ENCODE data around the gene SLC25A36.
"Not testable (repeated sequence)": the region's sequence is repeated elsewhere in the genome, so short reads cannot be mapped to it uniquely, and the experiment has no call there.

DNA sequence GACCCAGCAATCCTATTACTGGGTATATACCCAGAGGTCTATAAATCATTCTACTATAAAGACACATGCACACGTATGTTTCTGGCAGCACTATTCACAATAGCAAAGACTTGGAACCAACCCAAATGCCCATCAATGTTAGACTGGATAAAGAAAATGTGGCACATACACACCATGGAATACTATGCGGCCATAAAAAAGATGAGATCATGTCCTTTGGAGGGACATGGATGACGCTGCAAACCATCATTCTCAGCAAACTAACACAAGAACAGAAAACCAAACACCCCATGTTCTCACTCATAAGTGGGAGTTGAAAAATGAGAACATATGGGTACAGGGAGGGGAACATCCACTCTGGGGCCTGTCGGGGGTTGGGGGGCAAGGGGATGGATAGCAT, 2.3 kb upstream of the SLC25A36 start:
- not testable (repeated sequence) for TF ChIP-seq CREM (CRISPR knock-in tag; IDR thresholded peaks at IDR 0.05); ATF6 (CRISPR knock-in tag; IDR thresholded peaks at IDR 0.05); MAX (CRISPR knock-in tag; IDR thresholded peaks at IDR 0.05); ZNF425 (CRISPR knock-in tag; conservative IDR thresholded peaks at IDR 0.05); ZNF232 (CRISPR knock-in tag; IDR thresholded peaks at IDR 0.05); PREB (CRISPR knock-in tag; IDR thresholded peaks at IDR 0.05; ENCODE audit: borderline replicate concordance); IRF2 (CRISPR knock-in tag; IDR thresholded peaks at IDR 0.05; ENCODE audit: borderline replicate concordance, low read depth)
- TF ChIP-seq, protein P1, sequence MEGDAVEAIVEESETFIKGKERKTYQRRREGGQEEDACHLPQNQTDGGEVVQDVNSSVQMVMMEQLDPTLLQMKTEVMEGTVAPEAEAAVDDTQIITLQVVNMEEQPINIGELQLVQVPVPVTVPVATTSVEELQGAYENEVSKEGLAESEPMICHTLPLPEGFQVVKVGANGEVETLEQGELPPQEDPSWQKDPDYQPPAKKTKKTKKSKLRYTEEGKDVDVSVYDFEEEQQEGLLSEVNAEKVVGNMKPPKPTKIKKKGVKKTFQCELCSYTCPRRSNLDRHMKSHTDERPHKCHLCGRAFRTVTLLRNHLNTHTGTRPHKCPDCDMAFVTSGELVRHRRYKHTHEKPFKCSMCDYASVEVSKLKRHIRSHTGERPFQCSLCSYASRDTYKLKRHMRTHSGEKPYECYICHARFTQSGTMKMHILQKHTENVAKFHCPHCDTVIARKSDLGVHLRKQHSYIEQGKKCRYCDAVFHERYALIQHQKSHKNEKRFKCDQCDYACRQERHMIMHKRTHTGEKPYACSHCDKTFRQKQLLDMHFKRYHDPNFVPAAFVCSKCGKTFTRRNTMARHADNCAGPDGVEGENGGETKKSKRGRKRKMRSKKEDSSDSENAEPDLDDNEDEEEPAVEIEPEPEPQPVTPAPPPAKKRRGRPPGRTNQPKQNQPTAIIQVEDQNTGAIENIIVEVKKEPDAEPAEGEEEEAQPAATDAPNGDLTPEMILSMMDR (IDR thresholded peaks at IDR 0.05): not testable (repeated sequence)
- TF ChIP-seq, protein P2, sequence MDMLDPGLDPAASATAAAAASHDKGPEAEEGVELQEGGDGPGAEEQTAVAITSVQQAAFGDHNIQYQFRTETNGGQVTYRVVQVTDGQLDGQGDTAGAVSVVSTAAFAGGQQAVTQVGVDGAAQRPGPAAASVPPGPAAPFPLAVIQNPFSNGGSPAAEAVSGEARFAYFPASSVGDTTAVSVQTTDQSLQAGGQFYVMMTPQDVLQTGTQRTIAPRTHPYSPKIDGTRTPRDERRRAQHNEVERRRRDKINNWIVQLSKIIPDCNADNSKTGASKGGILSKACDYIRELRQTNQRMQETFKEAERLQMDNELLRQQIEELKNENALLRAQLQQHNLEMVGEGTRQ (CRISPR knock-in tag; IDR thresholded peaks at IDR 0.05): not testable (repeated sequence)
- TF ChIP-seq, protein P3, sequence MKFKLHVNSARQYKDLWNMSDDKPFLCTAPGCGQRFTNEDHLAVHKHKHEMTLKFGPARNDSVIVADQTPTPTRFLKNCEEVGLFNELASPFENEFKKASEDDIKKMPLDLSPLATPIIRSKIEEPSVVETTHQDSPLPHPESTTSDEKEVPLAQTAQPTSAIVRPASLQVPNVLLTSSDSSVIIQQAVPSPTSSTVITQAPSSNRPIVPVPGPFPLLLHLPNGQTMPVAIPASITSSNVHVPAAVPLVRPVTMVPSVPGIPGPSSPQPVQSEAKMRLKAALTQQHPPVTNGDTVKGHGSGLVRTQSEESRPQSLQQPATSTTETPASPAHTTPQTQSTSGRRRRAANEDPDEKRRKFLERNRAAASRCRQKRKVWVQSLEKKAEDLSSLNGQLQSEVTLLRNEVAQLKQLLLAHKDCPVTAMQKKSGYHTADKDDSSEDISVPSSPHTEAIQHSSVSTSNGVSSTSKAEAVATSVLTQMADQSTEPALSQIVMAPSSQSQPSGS (CRISPR knock-in tag; IDR thresholded peaks at IDR 0.05; ENCODE audit: borderline replicate concordance, low read depth): not testable (repeated sequence)
- TF ChIP-seq, protein P4, sequence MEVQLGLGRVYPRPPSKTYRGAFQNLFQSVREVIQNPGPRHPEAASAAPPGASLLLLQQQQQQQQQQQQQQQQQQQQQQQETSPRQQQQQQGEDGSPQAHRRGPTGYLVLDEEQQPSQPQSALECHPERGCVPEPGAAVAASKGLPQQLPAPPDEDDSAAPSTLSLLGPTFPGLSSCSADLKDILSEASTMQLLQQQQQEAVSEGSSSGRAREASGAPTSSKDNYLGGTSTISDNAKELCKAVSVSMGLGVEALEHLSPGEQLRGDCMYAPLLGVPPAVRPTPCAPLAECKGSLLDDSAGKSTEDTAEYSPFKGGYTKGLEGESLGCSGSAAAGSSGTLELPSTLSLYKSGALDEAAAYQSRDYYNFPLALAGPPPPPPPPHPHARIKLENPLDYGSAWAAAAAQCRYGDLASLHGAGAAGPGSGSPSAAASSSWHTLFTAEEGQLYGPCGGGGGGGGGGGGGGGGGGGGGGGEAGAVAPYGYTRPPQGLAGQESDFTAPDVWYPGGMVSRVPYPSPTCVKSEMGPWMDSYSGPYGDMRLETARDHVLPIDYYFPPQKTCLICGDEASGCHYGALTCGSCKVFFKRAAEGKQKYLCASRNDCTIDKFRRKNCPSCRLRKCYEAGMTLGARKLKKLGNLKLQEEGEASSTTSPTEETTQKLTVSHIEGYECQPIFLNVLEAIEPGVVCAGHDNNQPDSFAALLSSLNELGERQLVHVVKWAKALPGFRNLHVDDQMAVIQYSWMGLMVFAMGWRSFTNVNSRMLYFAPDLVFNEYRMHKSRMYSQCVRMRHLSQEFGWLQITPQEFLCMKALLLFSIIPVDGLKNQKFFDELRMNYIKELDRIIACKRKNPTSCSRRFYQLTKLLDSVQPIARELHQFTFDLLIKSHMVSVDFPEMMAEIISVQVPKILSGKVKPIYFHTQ (CRISPR knock-in tag; IDR thresholded peaks at IDR 0.05): not testable (repeated sequence)
